HG03103 (cell line): ENCODE measurements around the gene NEK11.
"Not testable (repeated sequence)": the region's sequence is repeated elsewhere in the genome, so short reads cannot be mapped to it uniquely, and the experiment has no call there.

Experiments
- ATAC-seq: cut with Tn5 transposase; IDR thresholded peaks from one replicate; pipeline ENCODE4 v1.9.1; 2021; ENCODE audit warnings: low read depth; ENCODE audit not compliant: unreplicated experiment

NEK11 gene

DNA sequence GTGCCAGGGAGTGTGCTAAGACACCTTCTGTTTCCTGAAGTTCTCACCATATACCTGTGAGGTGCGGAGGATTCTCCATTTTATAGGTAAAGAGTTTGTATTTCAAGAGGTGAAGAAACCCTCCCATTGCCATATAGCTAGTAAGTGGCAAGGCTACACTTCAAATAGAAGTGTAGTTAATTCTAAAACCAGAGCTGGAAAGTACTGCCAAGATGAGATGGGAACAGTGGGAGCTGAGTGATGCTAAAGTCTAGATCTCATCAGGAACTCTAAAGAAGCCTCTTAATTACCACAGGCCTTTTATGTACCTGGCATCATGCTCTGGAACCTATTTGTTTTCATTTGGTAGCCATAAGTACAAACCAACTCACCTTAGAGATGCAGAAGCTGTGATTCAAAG is 256.3 kb downstream of the NEK11 start:
- no peak for ATAC-seq

- no peak for ATAC-seq
Observed at GRCh38 chr3:131283862-131284261, 257.2 kb downstream of the NEK11 start.

- no peak for ATAC-seq
Observed at GRCh38 chr3:131284302-131284701, 257.6 kb downstream of the NEK11 start.

DNA sequence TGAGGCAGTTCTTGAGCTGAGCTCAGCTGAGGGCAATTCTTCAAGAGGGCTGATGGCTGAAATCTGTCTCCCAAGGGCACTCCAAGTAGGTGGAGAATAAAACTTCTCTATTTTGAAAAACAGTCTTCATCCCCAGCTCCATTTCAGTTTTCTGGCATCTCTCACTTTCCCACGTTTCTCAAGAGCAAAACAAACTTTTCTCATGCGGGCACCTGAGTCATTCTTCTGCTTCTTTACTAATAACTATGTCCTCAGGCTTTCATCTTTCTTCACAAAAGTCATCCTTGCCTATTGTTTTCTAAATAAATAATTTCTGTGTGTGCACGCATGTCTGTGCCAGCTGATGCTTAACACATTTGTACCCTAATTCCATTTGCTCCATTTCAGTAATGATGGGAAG is 258.8 kb downstream of the NEK11 start:
- ATAC-seq, result no peak

GRCh38 chr3:131299836-131300235 is 273.2 kb downstream of the NEK11 start:
- no peak for ATAC-seq

- ATAC-seq, result no peak
Observed at GRCh38 chr3:131303848-131304247, 277.2 kb downstream of the NEK11 start.

GRCh38 chr3:131304890-131305289 is 278.2 kb downstream of the NEK11 start:
- no peak for ATAC-seq

DNA sequence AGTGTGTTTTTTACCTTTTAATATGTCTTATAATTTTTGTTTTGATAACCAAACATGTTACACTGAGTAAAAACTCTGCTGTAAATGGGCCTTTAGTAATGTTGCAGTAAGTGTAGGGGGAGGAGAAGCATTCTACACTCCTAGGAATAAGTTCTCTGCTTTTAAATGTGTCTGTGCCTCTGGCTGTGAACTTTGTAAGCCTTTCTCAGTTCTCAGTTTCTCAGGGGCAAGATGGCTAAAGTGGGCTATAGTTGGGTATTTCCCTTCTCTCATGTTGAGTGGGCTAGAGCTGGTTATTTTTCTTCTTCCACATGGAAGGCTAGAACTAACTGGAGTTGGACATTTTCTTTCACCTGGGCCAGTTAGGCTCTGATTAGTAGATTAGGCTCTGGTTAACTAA is 279.6 kb downstream of the NEK11 start:
- no peak for ATAC-seq

- no peak for ATAC-seq
Observed at GRCh38 chr3:131314318-131314717, 287.6 kb downstream of the NEK11 start.

GRCh38 chr3:131315162-131315561 is 288.5 kb downstream of the NEK11 start:
- ATAC-seq, result no peak

- no peak for ATAC-seq
Observed at GRCh38 chr3:131317667-131318066, 291.0 kb downstream of the NEK11 start.

DNA sequence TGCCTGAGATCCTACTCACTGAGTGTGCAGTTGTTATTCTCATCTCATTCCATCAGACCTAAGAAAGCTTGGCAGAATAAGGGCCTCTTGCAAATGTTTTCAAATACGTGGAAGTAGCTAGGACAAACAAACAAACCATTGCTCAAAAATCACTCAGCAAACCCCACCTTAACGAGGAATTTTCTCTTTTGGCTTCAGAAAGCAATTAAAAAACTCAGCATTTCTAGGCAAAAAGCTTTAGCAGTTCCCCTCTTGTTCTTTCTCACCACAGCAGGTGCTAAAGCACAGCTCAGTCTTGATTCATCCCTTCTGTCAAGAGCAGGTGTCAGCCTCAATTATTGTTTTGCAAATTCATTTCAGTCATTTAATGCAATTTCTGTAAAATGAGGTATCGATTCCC is 296.3 kb downstream of the NEK11 start:
- ATAC-seq, result no peak

GRCh38 chr3:131323792-131324191 is 297.1 kb downstream of the NEK11 start:
- ATAC-seq, result no peak

- no peak for ATAC-seq
Observed at GRCh38 chr3:131324923-131325322, 298.2 kb downstream of the NEK11 start.

- no peak for ATAC-seq
Observed at GRCh38 chr3:131326307-131326706, 299.6 kb downstream of the NEK11 start.

DNA sequence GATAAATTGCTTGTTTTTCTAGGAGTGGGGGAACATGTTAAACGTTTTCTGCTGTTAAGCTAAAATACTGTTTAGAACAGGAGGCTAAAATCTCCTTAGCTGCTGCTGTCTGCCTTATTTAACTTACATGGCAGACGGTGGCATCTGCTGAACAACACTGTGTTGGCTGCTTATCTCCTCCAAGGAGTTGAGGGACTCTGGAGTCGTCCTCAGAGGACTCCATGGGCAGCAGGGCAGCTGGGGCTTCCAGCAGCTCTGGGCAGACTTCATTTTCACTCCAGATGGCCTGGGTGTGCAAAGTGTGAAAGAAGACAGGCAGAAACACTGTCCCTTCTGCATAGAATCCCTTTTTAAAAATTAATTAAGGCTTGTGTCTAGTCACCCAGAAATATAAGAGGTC is 302.0 kb downstream of the NEK11 start:
- ATAC-seq, result no peak

DNA sequence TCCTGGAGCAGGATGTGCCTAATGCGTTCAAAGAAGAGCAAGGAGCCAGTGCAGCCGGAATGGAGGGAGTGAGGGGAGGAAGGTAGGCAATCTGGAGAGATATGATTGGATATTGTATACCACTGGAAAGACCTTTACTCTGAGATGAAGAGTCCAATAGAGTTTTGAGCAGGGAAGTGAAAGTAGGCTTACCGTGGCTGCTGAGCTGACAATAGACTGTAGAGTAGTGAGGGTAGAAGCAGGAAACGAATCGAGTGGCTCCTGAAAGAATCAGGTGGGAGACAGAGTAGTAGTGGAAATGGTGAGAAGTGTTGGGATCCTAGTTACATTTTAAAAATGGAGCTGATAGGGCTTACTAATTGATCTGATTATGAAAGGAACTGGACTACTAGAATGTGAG is 303.1 kb downstream of the NEK11 start:
- ATAC-seq, result no peak

DNA sequence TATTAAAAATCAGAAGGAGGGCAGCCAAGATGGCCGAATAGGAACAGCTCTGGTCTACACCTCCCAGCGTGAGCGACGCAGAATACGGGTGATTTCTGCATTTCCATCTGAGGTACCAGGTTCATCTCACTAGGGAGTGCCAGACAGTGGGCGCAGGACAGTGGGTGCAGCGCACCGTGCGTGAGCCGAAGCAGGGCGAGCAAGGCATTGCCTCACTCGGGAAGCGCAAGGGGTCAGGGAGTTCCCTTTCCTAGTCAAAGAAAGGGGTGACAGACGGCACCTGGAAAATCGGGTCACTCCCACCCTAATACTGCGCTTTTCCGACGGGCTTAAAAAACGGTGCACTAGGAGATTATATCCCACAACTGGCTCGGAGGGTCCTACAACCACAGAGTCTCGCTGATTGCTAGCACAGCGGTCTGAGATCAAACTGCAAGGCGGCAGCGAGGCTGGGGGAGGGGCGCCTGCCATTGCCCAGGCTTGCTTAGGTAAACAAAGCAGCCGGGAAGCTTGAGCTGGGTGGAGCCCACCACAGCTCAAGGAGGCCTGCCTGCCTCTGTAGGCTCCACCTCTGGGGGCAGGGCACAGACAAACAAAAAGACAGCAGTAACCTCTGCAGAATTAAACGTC is 304.9 kb downstream of the NEK11 start:
- not testable (repeated sequence) for ATAC-seq

- no peak for ATAC-seq
Observed at GRCh38 chr3:131338948-131339640, 312.4 kb downstream of the NEK11 start.

DNA sequence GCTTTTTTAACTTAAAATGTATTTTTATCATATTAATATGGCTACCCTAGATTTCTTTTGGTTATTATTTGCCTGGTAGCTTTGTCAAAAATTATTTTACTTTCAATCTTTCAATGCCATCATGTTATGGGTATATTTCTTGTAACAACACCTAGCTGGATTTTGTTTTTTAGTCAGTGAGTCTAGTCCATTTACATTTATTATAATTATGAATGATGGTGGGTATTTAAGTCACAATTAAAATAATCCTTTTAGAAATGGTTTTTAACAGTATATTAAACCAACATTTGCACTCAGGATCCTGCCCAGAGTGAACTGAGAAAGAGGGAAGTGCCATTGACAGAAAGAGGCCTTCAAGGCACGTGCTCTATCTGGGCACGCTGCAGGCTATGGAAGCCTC is 315.1 kb downstream of the NEK11 start:
- no peak for ATAC-seq

DNA sequence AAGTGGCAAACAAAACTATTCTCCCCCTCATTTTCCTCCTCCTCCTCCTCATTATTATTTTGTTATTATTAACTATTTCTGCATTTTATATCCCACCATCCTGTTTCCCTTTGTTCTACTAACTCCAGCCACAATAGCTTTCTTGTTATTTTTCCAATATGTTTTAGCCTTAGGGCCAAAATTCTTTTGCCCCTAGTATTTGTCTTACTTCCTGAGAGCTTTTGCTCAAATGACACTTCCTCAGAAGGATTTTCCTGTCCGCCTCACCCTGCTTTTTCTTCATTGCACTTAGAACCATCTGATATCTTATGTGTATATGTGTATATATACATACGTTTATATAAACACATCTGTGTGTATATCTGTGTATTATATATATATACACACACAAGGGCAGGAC is 322.2 kb downstream of the NEK11 start:
- ATAC-seq, result no peak

DNA sequence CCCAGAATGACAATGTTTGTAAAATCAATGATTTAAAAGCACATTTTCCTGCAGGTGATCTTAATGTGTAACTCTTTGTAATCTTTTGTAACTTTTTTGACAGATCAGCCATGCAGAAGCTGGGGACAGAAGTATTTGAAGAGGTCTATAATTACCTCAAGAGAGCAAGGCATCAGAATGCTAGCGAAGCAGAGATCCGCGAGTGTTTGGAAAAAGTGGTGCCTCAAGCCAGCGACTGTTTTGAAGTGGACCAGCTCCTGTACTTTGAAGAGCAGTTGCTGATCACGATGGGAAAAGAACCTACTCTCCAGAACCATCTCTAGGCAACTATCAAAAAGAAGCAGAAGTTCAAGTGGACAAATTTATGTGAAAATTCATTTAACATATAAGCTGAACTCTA is 322.8 kb downstream of the NEK11 start:
- ATAC-seq, result no peak

DNA sequence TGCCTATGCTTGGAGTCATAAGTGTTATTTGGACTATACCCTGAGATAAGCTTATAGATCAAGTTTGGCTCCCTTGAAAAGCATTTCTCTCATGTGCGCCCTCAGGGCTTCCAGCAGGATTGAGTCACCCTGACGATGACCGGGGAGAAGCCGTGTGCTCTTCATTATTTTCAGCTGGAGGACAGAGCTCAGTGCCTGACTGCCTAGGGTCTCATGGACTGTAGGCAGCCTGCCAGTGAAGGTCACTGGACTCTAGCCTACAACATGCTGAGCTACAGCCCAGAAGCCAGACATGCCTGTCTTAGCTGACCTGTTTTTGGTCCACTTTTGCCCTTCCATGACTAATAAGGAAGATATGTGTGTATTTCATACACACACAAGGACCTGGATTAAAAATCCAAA is 323.3 kb downstream of the NEK11 start:
- no peak for ATAC-seq
